Right atrium auricular region (tissue), 2 donors: Measurements from ENCODE around the gene LRP11. TPM values are rescaled to one million over a fixed set of nuclear protein-coding genes. Genes with fewer than 3 reads are reported as not detected.

ENCODE experiments used
- DNase-seq: peaks from one replicate; pipeline ENCODE4 v3.0.0-alpha.2; 2019; ENCODE audit warnings: low spot score
- H3K27ac ChIP-seq, 2 donors: fragments of 200-600 bp; sonication (generic); 1 replicate in 1 of 2; 2 replicates in 1 of 2; pipeline ENCODE4 v1.5.1; 2016 to 2019
- H3K27me3 ChIP-seq, 2 donors: fragments of 200-600 bp; sonication (generic); one replicate each; pipeline versions ENCODE4 v1.5.1 to v1.6.0; 2017 to 2019
- H3K36me3 ChIP-seq: fragments of 200-600 bp; sonication (generic); one replicate; pipeline ENCODE4 v1.5.1; 2016
- H3K4me1 ChIP-seq, 2 donors: fragments of 200-600 bp; sonication (generic); one replicate each; pipeline versions ENCODE4 v1.5.1 to v1.6.0; 2017 to 2019
- H3K4me3 ChIP-seq, 2 donors: fragments of 200-600 bp; sonication (generic); 1 replicate in 1 of 2; 2 replicates in 1 of 2; pipeline ENCODE4 v1.5.1; 2017 to 2019; ENCODE audit warnings: mild to moderate bottlenecking in 1 of 2, moderate library complexity in 1 of 2
- H3K9me3 ChIP-seq, 2 donors: fragments of 200-600 bp; sonication (generic); one replicate each; pipeline ENCODE4 v1.5.1; 2019
- CTCF ChIP-seq, 2 donors: fragments of 200-600 bp; sonication (generic); IDR thresholded peaks; one replicate each; pipeline ENCODE4 v1.5.1; 2019; ENCODE audit warnings: antibody characterized with exemption in 2 of 2
- total RNA-seq, 2 donors: library from RNA; depleted of rRNA; stranded (reverse); fragments of >200 nt; gene quantifications; one replicate each; pipeline ENCODE4 v1.1.0, GENCODE V29; 2016

The LRP11 gene
- total RNA-seq, 2 donors from 2014 or later, result 17.0 to 25.7 TPM

- no peak overlapping the region for H3K27ac ChIP-seq
- no peaks in the 10 kb centered on the region for H3K36me3 ChIP-seq
- no peaks in the 10 kb centered on the region for H3K27me3 ChIP-seq
- DNase-seq, result no peak
- H3K9me3 ChIP-seq, result no peaks in the 10 kb centered on the region
- no peak for TF ChIP-seq CTCF (IDR thresholded peaks at IDR 0.05)
- no peak overlapping the region for H3K4me3 ChIP-seq
- H3K4me1 ChIP-seq, result no peaks in the 10 kb centered on the region
Observed at GRCh38 chr6:149823013-149823412, 41.1 kb downstream of the LRP11 start.

- no peak overlapping the region for H3K4me3 ChIP-seq
- DNase-seq, result no peak
- H3K36me3 ChIP-seq, result no peaks in the 10 kb centered on the region
- TF ChIP-seq CTCF (IDR thresholded peaks at IDR 0.05), result no peak
- no peak overlapping the region for H3K27ac ChIP-seq
- no peaks in the 10 kb centered on the region for H3K9me3 ChIP-seq
- H3K27me3 ChIP-seq, result no peaks in the 10 kb centered on the region
- no peaks in the 10 kb centered on the region for H3K4me1 ChIP-seq
Observed at GRCh38 chr6:149821492-149821891, 42.7 kb downstream of the LRP11 start.

GRCh38 chr6:149820506-149820905, 43.7 kb downstream of the LRP11 start:
- Histone ChIP-seq H3K4me3 (no peak overlapping the region), H3K27ac (no peak overlapping the region), H3K4me1 (no peaks in the 10 kb centered on the region), H3K9me3 (no peaks in the 10 kb centered on the region), H3K36me3 (no peaks in the 10 kb centered on the region), H3K27me3 (no peaks in the 10 kb centered on the region)
- no peak for TF ChIP-seq CTCF (IDR thresholded peaks at IDR 0.05)
- no peak for DNase-seq

- no peaks in the 10 kb centered on the region for H3K4me1 ChIP-seq
- H3K27ac ChIP-seq, result no peak overlapping the region
- DNase-seq, result no peak
- H3K4me3 ChIP-seq, result no peak overlapping the region
- H3K9me3 ChIP-seq, result no peaks in the 10 kb centered on the region
- no peaks in the 10 kb centered on the region for H3K27me3 ChIP-seq
- no peak for TF ChIP-seq CTCF (IDR thresholded peaks at IDR 0.05)
- peaks cover 14% of the 10 kb centered on the region for H3K36me3 ChIP-seq
Observed at GRCh38 chr6:149815788-149816187, 48.4 kb downstream of the LRP11 start.

- Histone ChIP-seq H3K9me3 (no peaks in the 10 kb centered on the region), H3K4me1 (no peaks in the 10 kb centered on the region), H3K27ac (no peak overlapping the region), H3K4me3 (no peak overlapping the region), H3K27me3 (no peaks in the 10 kb centered on the region), H3K36me3 (peaks cover 20% of the 10 kb centered on the region)
- TF ChIP-seq CTCF (IDR thresholded peaks at IDR 0.05), result no peak
- DNase-seq, result no peak
Observed at GRCh38 chr6:149813351-149813750, 50.8 kb downstream of the LRP11 start.

- no peak for DNase-seq
- TF ChIP-seq CTCF (IDR thresholded peaks at IDR 0.05), result no peak
- Histone ChIP-seq H3K9me3 (no peaks in the 10 kb centered on the region), H3K36me3 (peaks cover 28% of the 10 kb centered on the region), H3K27me3 (no peaks in the 10 kb centered on the region), H3K4me1 (no peaks in the 10 kb centered on the region), H3K27ac (no peak overlapping the region), H3K4me3 (no peak overlapping the region)
Observed at GRCh38 chr6:149809798-149810197, 54.4 kb downstream of the LRP11 start.
